Colonic mucosa (tissue), 4 donors: ENCODE results near the gene ITIH5. TPM values are rescaled to one million over a fixed set of nuclear protein-coding genes. Genes with fewer than 3 reads are reported as not detected.

Experiments used
- DNase-seq: peaks from one replicate; pipeline ENCODE4 v3.0.0-alpha.2; 2020
- H3K27ac ChIP-seq: fragments of 200-600 bp; one replicate; pipeline ENCODE4 v1.8.0; 2021
- H3K27me3 ChIP-seq: fragments of 200-600 bp; one replicate; pipeline ENCODE4 v1.8.0; 2021
- H3K36me3 ChIP-seq: fragments of 200-600 bp; one replicate; pipeline ENCODE4 v1.8.0; 2021
- H3K4me1 ChIP-seq: fragments of 200-600 bp; one replicate; pipeline ENCODE4 v1.8.0; 2021; ENCODE audit warnings: mild to moderate bottlenecking
- H3K4me3 ChIP-seq: fragments of 200-600 bp; one replicate; pipeline ENCODE4 v1.8.0; 2021
- H3K9ac ChIP-seq, 2 donors: one replicate each; pipeline ENCODE4 v1.7.0; 2013; ENCODE audit warnings: control low read depth in 2 of 2, low read depth in 2 of 2, low read length in 2 of 2
- H3K9me3 ChIP-seq: fragments of 200-600 bp; one replicate; pipeline ENCODE4 v1.8.0; 2021
- CTCF ChIP-seq: fragments of 200-600 bp; IDR thresholded peaks from one replicate; pipeline ENCODE4 v1.8.0; 2022; ENCODE audit warnings: antibody characterized with exemption, mild to moderate bottlenecking
- intact Hi-C: fragments of 100-400 bp; cut with DNase I; formaldehyde crosslinking; loops from one replicate; pipeline ENCODE4 v1.14.1; 2022
- total RNA-seq, 2 donors: library from RNA; stranded (reverse); fragmentation: NEBNext Ultra II Directional in 1 of 2; extraction: Animal tissue kit (Norgen Biotek cat#: 25700) in 1 of 2; gene quantifications; one replicate each; pipeline ENCODE4 v1.2.1, GENCODE V29; 2021
- donor health status: healthy.
- donor health status: DM: no; HTN: no; CAD: no.
- donor health status: DM: no; HTN: no; CAD: no.

Gene ITIH5
- total RNA-seq, 2 donors from 2014 or later = 2.2 to 15.6 TPM

DNA sequence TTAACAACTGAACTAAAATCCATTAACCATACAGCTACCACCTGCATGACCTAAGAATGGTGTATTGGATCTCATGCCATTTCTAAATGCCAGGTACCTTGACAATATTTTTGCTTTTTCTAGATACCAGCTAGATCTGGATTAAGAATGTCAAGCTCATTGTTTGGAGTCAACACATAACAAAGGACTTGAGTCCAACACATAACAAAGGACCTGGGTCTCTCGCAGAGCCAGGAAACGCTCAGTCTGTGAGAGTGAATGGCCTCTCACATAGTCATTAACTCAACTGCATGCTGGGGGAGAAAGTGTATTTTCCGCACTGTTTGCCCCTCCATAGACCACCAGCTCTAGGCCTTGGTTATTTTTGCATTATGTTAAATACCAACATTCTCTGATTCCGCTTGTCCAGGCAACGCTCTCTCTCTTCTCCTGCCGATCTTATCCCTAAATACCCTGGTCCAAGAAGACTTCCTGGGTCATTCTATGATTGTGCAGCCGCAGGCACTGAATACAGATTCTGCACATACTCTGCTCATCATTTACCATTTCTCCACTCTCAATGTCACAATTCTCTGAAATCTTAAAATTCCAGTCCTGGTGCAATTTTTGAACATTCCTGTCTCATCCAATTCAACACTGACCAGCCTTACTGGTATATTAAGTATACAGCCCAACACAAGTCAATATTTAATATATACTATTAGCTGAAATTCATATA is 31.2 kb downstream of the ITIH5 start:
- Histone ChIP-seq H3K4me3 (no peak overlapping the region), H3K27ac (no peak overlapping the region), H3K36me3 (no peaks in the 10 kb centered on the region), H3K9ac (no peak overlapping the region), H3K9me3 (no peaks in the 10 kb centered on the region), H3K27me3 (no peaks in the 10 kb centered on the region), H3K4me1 (no peaks in the 10 kb centered on the region)
- intact Hi-C loops = no loop called here
- DNase-seq = no peak
- TF ChIP-seq CTCF = no peak

DNA sequence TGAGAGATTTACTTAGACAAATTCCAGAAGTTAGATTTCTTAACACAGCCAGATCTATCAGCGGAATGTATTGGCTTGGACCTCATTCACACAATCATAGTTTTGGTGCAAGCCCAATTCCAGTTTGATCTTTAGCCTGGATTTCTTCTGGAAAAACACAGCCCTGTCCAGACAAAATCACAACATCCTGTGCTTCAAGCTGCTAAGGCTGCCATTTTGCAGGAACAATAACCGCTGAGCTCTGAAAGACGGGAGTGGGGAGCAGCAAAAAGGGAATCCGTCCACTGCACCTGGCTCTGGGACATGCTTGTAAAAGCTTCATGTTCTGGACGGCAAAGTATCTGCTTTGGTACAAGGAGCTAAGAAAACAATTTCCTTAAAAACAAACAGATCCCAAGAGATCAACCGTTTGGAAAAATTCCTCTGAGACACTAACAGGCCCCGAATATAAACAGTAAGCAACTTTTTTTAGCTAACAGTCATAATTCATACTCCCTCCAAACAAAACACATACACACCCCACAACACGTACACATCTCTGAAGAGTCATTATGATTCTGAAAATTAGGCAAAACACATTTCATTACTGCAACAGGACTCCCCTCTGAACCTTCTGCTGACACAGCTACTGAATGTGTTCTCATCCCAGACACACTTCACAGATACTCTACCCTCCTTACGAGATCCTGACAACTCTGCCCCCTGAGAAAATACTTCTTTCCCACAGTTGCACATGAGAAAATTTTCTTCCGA is 32.4 kb downstream of the ITIH5 start:
- TF ChIP-seq CTCF = no peak
- H3K4me3 ChIP-seq = no peak overlapping the region
- no peak for DNase-seq
- H3K36me3 ChIP-seq = no peaks in the 10 kb centered on the region
- H3K9me3 ChIP-seq = no peaks in the 10 kb centered on the region
- H3K4me1 ChIP-seq = no peaks in the 10 kb centered on the region
- no peak overlapping the region for H3K9ac ChIP-seq
- no peaks in the 10 kb centered on the region for H3K27me3 ChIP-seq
- no peak overlapping the region for H3K27ac ChIP-seq
- intact Hi-C loops = no loop called here

DNA sequence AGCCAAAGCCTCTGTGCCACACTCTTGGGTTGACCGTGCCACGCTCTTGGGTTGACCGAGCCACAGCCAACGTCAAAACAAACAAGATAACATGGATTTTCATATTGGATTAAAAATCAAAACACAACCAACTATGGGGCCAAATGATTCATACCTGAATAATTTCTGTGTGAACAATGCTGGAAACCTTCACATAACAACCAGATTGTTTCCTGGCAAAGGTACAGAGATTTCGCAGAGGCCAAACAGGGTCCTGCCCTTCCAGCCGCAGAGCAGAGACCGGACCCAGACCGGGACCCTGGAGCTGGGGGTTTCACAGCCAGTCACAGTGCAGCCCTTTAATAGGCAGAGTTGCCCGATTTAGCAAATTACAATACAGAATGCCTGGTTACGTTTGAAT is 40.5 kb downstream of the ITIH5 start:
- Histone ChIP-seq H3K4me1 (no peaks in the 10 kb centered on the region), H3K27me3 (no peaks in the 10 kb centered on the region), H3K4me3 (no peak overlapping the region), H3K36me3 (no peaks in the 10 kb centered on the region), H3K9ac (no peak overlapping the region), H3K27ac (peak overlapping the region; percentile 40), H3K9me3 (no peaks in the 10 kb centered on the region)
- DNase-seq = no peak
- TF ChIP-seq CTCF = no peak
- intact Hi-C loops = no loop called here

- peak overlapping the region; percentile 40 for H3K27ac ChIP-seq
- H3K36me3 ChIP-seq = no peaks in the 10 kb centered on the region
- no peaks in the 10 kb centered on the region for H3K4me1 ChIP-seq
- H3K27me3 ChIP-seq = no peaks in the 10 kb centered on the region
- intact Hi-C loops = no loop called here
- TF ChIP-seq CTCF = no peak
- no peak for DNase-seq
- no peak overlapping the region for H3K9ac ChIP-seq
- no peaks in the 10 kb centered on the region for H3K9me3 ChIP-seq
- no peak overlapping the region for H3K4me3 ChIP-seq
Observed at GRCh38 chr10:7625836-7626235, 40.9 kb downstream of the ITIH5 start.

DNA sequence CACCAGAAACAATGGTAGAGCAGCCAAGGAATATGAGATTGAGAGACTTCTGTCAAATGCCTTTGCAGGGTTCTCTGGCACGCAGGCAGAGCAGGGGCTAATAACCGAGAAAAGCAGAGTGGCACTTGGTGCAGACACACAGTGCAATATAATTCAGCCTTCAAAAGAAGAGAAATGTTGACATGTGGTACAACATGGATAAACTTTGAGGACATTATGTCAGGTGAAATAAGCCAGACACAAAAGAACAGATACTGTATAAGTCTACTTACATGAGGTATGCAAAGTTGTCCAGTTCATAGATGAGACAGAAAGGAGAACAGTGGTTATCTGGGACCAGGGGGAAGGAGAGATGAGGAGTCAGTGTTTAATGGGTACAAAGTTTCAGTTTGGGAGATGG is 41.8 kb downstream of the ITIH5 start:
- no peak for DNase-seq
- H3K4me1 ChIP-seq = no peaks in the 10 kb centered on the region
- no peaks in the 10 kb centered on the region for H3K36me3 ChIP-seq
- H3K9me3 ChIP-seq = no peaks in the 10 kb centered on the region
- no peak overlapping the region for H3K27ac ChIP-seq
- no peak for TF ChIP-seq CTCF
- intact Hi-C loops = no loop called here
- H3K9ac ChIP-seq = no peak overlapping the region
- H3K27me3 ChIP-seq = no peaks in the 10 kb centered on the region
- no peak overlapping the region for H3K4me3 ChIP-seq
